ENCODE measurements around the gene TRIM46.
A peak's percentile ranks its signal among the peaks of the same experiment; 100 is the strongest.

TRIM46 gene

DNA sequence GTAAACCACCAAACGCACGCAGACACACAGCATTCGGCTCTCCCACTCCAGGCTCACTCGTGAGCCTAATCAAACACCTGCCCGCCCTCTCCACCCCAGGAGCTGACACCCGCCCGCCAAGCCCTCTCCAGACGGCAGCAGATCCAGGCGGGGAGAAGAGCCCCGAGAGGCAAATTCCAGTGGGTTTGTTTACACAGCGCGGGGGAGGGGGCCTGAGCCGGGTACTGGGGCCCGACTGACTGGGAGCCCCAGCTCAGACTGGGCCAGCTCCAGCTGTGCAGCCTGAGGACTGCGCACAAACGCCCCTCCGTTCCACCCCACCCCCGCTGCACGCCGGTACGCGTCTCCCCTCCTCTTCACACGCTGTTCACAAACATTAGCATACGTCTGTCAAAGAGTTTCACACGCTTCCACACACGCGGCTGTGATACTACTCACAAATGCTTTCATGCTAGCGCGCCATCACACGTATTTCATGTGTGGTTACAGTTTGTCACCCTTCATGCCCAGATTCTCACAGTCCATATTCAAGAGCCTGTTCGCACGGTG, 47.0 kb upstream of the TRIM46 start:
- TF ChIP-seq, protein P1, sequence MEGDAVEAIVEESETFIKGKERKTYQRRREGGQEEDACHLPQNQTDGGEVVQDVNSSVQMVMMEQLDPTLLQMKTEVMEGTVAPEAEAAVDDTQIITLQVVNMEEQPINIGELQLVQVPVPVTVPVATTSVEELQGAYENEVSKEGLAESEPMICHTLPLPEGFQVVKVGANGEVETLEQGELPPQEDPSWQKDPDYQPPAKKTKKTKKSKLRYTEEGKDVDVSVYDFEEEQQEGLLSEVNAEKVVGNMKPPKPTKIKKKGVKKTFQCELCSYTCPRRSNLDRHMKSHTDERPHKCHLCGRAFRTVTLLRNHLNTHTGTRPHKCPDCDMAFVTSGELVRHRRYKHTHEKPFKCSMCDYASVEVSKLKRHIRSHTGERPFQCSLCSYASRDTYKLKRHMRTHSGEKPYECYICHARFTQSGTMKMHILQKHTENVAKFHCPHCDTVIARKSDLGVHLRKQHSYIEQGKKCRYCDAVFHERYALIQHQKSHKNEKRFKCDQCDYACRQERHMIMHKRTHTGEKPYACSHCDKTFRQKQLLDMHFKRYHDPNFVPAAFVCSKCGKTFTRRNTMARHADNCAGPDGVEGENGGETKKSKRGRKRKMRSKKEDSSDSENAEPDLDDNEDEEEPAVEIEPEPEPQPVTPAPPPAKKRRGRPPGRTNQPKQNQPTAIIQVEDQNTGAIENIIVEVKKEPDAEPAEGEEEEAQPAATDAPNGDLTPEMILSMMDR (IDR thresholded peaks at IDR 0.05; ENCODE audit: low read depth, low read length), result no peak
- Histone ChIP-seq H3K4me3 (ENCODE audit: low read depth, low read length) (peak overlapping the region; percentile 70), H3K4me1 (peaks cover 32% of the 10 kb centered on the region), H3K27me3 (no peaks in the 10 kb centered on the region), H3K36me3 (no peaks in the 10 kb centered on the region), H3K9me3 (peaks cover 2% of the 10 kb centered on the region; the same call in 1 of the 2 replicates)
- DNase-seq, result no peak

DNA sequence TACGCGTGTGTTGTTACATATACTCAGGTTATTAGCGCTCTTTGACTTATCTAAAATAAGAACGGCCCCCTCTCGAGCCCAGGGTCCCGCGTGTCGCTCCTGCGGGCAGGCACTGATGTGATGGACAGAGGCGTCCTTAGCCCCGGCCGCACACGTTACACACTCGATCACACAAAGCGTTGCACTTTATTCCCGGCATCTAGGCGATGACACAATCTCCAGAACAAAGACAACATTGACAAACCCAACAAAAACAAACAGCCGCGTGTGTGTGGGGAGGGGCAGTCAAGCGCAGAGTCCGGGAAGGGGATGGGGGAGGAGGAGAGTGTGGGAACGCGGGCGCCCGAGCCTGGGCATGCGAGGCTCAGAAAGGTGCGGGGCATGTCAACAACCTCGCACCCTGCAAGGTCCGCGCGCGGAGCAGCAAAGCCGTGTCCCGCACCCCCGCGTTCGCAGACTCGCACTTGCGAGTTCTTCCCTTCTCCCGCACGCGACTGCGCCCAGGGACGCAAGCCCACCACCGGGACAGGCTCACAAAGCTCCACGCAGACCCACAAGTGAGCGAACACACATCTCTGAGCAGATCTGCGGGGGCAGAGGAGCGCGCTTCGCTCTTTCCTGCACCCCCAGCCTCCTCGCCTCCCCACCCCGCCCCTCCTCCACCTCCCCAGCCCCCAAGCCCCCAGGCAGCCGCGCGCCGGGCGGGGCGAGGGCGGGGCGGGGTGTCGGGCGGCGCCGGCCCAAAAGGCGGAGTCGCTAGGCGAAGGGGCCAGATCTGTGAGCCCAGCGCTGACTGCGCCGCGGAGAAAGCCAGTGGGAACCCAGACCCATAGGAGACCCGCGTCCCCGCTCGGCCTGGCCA, 46.3 kb upstream of the TRIM46 start, which contains the start of gene EFNA1:
EFNA1 (plus strand) TSS at position 772 of the 862 bp plus-strand sequence. CDS start 102 bp downstream, outside the sequence.
- peak; percentile 71 for DNase-seq
- Histone ChIP-seq H3K9me3 (peaks cover 2% of the 10 kb centered on the region; the same call in 1 of the 2 replicates), H3K4me3 (ENCODE audit: low read depth, low read length) (peak within 1 kb of the TSS; percentile 70), H3K4me1 (peaks cover 32% of the 10 kb centered on the region), H3K27me3 (no peaks in the 10 kb centered on the region), H3K36me3 (no peaks in the 10 kb centered on the region)
- TF ChIP-seq, protein P1 (IDR thresholded peaks at IDR 0.05; ENCODE audit: low read depth, low read length), result no peak

DNA sequence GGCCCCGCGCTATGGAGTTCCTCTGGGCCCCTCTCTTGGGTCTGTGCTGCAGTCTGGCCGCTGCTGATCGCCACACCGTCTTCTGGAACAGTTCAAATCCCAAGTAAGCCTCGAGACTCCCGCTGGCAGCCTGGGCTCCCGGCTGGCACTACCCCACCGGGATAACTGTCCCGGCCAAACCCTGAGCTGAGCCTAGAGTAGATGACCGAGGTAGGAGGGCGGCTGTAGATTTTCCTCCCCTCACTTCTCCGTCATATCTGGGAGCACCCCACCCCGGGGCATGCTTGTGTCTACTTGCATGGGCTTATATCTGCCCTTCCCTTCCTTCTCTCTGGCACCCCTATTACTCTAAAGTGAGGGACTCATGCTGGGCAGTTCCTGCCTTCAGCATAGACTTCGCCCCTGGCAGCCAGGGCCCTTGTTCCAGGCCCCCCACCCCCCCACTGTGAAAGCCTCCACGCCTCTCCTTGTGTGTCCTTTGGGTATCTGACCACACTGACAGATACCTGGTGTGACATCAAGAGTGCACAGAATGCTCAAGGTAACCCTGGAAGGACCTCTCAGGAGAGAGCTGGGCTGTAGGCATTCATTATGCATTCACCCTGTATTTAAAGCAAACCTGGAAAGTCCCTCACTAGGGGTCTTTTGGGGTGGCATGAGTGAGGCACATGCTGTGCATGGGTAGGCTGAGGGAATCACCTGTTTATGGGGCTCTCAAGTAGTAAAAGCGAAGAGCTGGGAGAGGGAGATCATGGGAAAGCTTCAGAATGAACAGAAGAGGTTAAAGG, 45.5 kb upstream of the TRIM46 start:
- TF ChIP-seq, protein P1 (IDR thresholded peaks at IDR 0.05; ENCODE audit: low read depth, low read length), result no peak
- Histone ChIP-seq H3K9me3 (peaks cover 2% of the 10 kb centered on the region; the same call in 1 of the 2 replicates), H3K4me1 (peaks cover 32% of the 10 kb centered on the region), H3K4me3 (ENCODE audit: low read depth, low read length) (peak overlapping the region; percentile 70), H3K36me3 (no peaks in the 10 kb centered on the region), H3K27me3 (no peaks in the 10 kb centered on the region)
- no peak for DNase-seq

DNA sequence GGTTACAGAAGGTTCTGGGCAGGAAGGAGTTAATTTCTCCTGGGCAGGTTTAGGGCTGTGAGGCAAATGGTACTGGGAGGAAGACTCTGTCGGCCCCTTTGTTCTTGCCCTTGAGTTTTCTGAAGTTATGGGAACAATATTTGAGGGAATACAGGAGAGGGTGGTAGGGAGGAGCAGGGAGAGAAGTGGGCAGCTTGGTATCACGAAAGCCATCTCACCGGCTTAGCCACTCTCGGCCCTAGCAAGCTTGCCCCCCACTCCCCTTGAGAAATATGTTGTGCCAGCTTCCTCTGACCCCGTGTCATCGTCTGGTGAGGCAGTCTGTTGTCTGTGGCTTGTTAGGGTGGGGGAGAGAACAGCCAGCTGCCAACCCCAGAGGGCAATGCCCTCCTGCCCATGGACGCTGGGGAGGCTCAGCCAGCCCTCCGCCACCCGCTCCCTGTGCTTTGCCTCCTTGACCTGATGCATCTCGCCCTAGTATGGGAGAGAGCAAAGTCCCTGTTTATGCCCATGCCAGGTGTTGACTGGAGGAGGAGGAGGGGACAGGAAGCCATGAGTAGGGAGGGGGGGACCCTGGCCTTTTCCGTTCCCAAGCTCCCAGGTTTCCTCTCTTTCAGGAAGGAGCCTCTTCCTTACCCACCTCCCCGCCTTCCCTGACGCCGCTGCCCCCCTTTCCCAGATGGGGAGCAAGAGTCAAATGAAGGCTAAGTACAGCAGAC, 44.7 kb upstream of the TRIM46 start:
- H3K4me1 ChIP-seq, result peaks cover 32% of the 10 kb centered on the region
- no peak for DNase-seq
- peaks cover 2% of the 10 kb centered on the region; the same call in 1 of the 2 replicates for H3K9me3 ChIP-seq
- TF ChIP-seq, protein P1 (IDR thresholded peaks at IDR 0.05; ENCODE audit: low read depth, low read length), result no peak
- H3K4me3 ChIP-seq (ENCODE audit: low read depth, low read length), result no peak overlapping the region
- no peaks in the 10 kb centered on the region for H3K27me3 ChIP-seq
- no peaks in the 10 kb centered on the region for H3K36me3 ChIP-seq

DNA sequence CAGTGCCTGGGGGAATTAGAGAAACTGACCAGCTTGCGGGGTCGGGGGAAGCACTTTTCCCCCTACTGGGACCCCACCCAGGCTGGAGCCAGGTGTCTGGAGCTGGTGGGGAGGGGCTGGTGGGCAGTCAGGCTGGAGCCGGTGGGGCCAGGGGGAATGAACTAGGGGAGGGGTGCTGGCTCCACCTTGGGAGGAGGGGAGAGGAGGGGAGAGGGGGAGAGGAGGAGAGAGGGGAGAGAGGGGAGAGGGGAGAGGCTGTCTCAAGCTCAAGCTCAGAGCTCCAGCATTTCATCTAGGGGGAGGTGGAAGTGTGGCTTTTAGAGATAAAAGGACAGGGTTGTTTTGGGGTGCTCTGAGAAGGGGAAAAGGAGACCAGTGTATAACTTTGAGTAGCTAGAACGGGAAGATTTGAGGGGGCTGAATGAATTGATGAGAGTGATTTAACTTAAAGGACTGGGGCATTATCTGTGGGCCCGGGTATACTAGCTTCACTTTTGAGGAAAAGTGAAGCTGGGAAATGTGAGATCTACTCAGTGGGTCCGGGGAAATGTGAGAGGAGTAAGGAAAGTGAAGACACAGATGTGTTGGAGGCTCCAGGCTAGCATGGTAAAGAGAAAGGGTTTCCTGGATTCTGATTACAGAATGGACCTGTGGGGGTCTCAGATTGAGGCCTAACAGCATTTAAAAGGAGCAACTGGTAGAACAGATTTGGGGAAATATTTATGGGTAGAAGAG, 43.2 kb upstream of the TRIM46 start:
- TF ChIP-seq, protein P1 (IDR thresholded peaks at IDR 0.05; ENCODE audit: low read depth, low read length), result no peak
- Histone ChIP-seq H3K4me3 (ENCODE audit: low read depth, low read length) (no peak overlapping the region), H3K36me3 (no peaks in the 10 kb centered on the region), H3K27me3 (no peaks in the 10 kb centered on the region), H3K4me1 (peaks cover 32% of the 10 kb centered on the region), H3K9me3 (peaks cover 2% of the 10 kb centered on the region; the same call in 1 of the 2 replicates)
- DNase-seq, result no peak

All from BE2C (cell line).